Measurements from ENCODE around the gene GPS2.

The GPS2 gene

DNA sequence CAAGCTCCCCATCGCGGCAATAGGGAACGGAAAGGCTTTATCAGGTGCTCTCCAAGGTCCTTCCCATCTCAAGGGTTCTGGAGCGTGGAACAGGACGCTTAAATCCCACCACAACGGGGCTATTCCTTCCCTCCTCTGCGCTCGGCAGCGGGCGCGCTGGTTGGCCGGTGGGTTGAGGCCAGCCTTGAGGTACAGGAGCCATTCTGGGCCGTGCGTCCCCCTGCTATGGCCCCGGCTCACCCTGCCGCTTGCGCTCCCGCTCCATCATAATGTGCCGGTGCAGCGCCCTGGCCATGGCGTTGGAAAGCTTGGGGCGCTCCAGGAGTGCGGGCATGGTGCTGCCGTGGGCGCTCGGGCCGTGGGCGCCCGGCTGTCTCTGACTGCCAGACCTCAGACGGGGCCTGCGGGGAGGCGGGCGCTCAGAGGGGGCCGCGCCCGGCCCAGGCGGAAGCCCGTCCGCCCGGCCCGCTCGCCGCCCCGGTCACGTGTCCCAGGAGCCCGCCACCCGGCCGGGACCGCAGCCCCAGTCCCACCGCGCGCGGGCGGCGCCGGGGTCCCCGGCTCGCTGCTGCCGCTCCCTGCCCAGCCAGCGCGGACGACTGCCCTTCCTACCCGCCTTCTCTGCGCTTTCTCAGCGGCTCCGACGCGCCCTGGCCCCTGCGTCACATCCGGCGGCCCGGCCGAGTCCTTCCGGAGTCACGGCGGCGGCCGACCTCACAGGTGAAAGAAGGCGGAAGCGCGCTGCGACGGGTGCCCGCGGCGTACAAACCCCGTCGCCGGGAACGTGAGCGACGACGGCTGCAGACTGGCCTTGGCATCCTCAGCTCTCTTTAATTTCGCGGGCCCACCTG is at the start of gene GPS2:
TSS of gene GPS2 (minus strand) at position 642 of the 851 bp plus-strand sequence. CDS start at position 334, 308 bp downstream.
- peak; percentile 21 to 94 (median 84) for DNase-seq

DNA sequence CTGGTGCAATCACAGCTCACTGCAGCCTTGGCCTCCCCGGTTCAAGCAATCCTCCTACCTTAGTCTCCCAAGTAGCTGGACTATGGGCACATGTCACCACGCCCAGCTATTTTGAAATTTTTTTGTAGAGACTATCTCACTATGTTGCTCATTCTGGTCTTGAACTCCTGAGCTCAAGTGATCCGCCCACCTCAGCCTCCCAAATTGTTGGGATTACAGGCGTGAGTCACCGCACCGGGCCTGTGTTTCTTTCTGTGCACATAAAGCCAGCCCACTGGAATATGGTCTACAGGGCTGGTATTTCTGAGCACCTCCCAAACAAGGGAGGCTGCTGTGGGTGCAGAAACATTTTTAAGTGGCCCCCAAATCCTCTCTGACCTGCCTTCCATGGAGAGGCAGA is 48.2 kb upstream of the GPS2 start:
- DNase-seq = no peak

GRCh38 chr17:7361906-7362305 is 46.7 kb upstream of the GPS2 start:
- no peak for DNase-seq

GRCh38 chr17:7357381-7357780 is 42.2 kb upstream of the GPS2 start:
- no peak for DNase-seq

DNA sequence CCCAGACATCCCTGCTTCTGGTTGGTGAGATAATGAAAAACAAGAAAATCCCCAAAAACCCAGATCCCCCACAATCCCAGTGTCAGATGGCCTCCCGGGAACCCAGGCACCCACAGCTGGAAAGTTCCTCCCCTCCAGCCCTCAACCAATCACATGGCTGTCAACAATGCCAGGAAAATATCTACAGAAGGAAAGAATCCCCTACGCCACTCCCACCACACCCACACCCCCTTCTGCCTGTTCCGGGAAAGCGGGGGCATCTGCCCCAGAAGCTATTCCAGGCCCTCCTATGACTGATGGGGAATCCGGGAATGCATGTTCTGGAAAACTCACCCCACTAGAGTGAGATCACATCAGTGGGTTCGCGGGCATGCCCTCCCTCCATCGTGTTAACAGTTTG is 41.6 kb upstream of the GPS2 start:
- DNase-seq = no peak

DNA sequence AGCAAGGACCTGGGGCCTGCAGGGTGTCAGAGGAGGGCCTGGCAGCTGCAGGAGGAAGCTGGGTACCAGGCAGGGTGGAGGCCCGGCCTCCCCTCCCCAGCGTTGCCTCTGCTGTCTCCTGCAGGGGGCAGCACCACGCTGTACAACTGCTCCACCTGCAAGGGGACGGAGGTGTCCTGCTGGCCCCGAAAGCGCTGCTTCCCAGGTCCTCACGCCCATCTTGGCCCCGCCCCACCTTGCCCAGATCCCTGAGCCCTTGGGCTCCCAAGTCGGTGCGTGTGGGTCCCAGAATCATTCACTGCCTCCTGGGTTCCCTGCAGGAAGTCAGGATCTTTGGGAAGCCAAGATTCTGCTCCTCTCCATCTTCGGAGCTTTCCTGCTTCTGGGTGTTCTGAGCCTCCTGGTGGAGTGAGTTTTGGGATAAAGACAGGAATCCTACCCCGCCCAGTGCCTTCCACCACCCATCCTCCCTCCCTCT is 41.0 kb upstream of the GPS2 start:
- peak in 42 of 56 donors; percentile 5 to 77 (median 47) for DNase-seq

GRCh38 chr17:7355573-7355972 is 40.4 kb upstream of the GPS2 start:
- DNase-seq = peak in 1 of 56 donors; percentile 37

DNA sequence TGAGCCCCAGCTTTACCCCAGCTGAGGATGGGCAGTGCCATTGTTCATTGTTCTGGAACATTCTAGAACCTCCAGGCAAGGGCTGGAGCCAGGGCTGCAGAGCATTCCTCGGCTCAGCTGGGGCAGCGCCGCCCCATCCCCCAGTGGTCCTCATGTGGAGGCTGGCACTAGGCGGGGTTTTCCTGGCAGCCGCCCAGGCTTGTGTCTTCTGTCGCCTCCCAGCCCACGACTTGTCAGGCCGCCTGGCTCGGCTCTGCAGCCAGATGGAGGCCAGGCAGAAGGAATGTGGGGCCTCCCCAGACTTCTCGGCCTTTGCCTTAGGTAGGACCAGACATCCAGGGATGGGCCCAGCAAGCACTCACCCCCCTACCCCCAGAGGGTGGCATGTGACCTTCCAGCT is 39.9 kb upstream of the GPS2 start, which contains the start of gene TMEM95:
TSS of gene TMEM95 (plus strand) at position 104 of the 400 bp plus-strand sequence. CDS start at position 153, 49 bp downstream.
- DNase-seq = peak in 49 of 56 donors; percentile 18 to 97 (median 62)

DNA sequence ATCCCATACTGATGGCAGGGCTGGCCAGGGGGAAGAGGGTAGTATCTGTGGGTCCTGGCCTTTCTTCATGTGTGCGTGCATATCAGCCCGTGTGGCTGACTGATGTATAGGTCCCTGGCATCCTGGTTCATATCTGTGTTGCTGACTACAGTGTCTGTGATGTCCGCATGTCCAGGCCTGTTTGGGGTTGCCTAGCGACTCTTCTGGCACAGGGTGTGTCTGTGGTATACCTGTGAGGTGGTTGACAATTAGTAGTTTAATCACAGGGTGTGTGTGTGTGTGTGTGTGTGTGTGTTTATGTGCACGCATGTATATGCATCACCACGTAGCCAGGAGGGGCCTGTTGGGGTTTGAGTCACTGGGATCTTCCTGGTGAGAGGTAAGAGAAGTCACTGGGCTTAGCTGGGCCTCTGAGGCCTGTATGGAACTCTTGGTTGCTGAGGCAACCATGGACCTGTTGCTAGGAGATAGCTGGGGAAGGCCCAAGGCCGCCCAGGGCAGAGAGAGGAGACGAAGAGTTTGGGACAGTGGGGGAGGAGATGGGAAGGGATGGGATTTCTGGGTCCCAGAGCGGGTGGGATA is 39.2 kb upstream of the GPS2 start:
- peak in 12 of 56 donors; percentile 10 to 68 (median 21) for DNase-seq

GRCh38 chr17:7352910-7353635 is 37.9 kb upstream of the GPS2 start:
- no peak for DNase-seq

DNA sequence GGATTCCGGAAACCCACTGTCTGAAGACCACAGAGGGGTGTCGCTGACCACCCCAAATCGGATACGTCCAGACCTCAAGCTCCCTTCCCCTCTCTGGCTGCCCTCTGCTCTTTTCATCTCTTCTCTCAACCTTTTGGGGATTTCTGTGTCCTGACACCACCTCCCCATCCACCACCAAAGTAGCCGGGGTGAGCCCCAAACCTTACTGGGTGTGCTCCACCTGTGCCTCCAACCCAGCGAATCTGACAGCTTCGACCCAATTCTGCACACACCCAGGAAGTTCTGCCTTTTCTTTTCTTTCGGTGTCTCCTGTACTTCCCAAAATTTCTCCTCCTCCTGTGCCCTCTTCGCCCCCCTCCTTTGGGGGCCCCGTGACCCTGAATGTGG is 37.3 kb upstream of the GPS2 start:
- peak in 1 of 56 donors; percentile 49 for DNase-seq

DNA sequence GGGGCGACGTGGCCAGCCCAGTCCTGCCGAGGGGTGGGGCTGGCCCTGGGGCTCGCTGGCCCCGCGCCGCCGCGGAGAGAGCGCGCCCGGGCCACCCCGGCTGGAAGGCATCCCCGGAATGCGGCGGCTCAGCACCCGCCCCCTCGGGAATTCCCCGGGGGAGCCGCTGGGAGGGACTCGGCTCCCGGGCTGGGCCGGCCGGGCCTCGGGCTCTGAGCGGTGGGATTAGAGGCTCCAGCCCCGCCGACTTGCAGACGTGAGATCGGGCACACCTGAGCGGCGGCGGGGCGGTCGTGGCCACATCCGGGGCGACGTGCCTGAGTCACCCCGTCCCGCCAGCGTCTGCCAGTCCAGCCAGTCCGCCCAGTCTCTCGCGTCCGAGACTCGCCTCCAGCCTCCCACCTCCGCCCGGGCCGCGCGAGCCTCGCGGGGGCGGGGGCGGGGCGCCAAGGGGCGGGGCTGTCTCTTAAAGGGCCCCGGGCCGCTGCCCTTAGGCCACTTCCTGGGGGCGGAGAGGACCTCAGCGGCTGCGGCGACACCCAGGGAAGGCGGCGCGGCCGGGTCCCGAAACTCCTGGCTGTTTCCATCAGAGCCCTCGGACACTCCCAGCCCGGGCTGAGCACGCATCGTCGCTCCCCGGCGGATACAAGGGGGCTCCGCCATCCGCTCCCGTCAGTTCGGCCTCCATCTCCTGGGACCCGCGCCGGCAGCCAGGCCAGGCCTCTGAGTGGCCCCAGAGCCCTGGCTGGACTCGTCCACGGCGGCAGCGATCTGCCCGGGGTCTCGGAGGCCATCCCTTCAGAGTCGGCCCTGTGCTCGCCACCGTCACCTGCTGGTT is 36.7 kb upstream of the GPS2 start, which contains the start of gene KCTD11:
TSS of gene KCTD11 (plus strand) at position 498 of the 838 bp plus-strand sequence.
- DNase-seq = peak in 54 of 56 donors; percentile 29 to 89 (median 74)

DNA sequence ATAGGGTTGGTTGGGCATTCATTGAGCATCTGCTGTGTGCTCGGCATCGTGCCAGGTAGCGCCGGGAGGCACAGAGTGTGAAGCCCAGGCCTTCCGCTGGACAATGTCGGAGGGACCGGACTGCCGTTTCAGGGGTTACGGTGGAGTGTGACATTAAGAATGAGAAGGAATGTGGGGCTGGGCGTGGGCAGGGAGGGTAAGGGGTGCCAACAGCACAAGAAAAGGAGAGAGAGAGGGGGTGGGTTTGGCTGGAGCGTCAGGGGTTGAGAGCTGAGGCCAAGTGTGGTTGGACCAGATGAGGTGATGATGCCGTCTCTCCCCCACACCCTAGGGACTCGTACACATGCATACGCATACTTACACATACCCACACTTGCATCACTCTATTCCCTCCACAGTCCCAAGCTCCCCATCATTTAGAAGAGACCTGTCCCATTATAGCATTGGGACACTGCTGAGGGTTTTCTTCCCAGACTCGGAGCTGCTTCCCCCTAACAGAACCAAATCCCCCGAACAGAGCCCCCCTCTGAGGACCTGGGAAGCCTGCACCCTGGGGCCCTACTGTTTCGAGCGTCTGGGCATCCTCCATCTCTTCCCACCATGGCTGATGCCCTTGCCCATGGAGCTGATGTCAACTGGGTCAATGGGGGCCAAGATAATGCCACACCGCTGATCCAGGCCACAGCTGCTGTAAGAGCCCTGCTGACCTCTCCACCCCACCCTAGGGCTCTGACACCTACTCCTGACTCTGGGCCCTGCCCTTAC is 33.5 kb upstream of the GPS2 start:
- no peak for DNase-seq

DNA sequence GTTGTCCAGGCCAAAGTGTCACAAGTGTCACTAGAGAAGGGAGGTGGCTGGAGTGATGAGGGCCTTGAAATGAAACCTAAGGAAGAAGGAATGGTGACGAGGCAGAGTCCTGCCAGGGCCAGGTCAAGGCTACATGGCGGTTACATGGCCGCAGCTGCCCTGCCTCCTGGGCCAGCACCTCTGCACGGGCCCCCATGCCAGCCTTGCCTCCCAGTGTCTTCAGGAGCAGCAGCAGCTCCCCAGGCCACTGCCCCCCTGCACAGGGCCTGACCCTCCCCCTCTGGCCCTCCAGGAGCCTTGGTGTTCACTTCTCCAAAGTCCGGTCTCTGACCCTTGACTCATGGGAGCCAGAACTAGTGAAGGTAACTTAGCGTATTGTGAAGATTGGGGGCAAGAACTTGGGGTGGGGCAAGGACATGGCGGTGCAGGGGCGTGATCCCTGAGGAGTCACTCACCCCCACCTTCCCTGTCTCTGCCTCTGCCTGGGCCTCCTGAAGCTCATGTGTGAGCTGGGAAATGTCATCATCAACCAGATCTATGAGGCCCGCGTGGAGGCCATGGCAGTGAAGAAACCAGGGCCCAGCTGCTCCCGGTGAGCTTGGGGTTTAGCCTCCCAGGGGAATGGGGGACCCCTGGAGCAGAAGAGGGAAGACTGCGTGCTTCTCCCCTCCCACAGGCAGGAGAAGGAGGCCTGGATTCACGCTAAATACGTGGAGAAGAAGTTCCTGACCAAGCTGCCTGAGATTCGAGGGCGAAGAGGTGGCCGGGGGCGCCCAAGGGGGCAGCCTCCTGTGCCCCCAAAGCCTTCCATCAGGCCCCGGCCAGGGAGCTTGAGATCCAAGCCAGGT is 32.7 kb upstream of the GPS2 start:
- no peak for DNase-seq

- no peak for DNase-seq
These were observed 31.8 kb upstream of the GPS2 start for GRCh38 chr17:7346761-7347614.

DNA sequence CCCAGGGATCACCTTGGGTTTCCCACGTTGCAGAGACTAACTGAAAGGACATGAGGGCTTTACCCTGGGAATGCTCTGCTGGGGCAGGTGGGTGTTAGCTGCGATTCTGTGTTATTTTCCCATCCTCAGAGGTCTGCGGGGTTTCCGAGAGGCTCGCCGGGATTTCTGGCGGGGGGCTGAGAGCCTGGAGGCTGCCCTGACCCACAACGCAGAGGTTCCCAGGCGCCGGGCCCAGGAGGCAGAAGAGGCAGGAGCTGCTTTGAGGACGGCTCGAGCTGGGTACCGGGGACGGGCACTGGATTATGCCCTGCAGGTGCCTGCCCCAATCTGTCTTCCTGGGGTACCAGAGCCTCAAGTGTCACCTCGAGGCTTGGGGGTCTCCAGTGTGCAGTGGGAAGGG is 28.1 kb upstream of the GPS2 start:
- DNase-seq = no peak

DNA sequence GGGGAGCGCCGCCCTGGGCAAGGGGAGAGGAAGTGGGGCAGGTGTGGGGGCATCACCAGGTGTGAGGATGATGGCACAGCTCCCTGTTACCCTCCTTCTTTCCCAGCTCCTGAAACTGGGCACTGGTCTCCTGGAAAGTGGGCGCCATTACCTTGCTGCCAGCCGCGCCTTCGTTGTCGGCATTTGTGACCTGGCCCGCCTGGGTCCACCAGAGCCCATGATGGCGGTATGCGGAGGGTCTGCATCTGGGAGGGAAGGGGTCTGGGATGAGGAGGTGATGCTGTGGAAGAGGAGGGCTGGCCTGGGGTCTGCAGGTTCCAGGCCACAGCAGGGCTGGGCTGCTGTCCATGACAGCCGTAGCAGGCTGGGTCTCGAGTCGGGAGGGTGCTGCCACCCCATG is 26.7 kb upstream of the GPS2 start:
- no peak for DNase-seq

DNA sequence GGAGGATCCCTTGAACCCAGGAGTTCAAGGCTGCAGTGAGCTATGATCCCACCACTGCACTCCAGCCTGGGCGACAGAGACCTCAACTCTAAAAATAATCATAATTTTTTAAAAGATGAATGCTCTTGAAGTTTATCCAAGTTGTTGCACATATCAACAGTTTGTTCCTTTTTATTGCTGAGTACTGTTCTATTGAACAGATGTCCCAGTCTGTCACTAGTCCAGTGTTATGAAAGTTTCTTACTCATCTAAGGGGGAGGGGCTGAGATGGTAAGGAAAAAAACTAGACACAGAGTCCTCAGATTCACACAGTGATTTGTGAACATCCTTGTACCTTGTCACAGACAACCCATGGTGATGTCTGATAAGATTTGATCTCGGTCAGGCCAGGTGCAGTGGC is 25.0 kb upstream of the GPS2 start:
- no peak for DNase-seq
